Epithelial cell of esophagus (primary cell): Measurements from ENCODE around the gene TMEM86A.

ENCODE experiments used
- DNase-seq: peaks from one replicate; pipeline ENCODE4 v3.0.0; 2010; ENCODE audit warnings: low read depth
- H3K4me3 ChIP-seq: 2 replicates; pipeline ENCODE4 v1.5.1; 2011; ENCODE audit warnings: mild to moderate bottlenecking, low read length, control low read depth
- CTCF ChIP-seq: IDR thresholded peaks from 2 replicates; pipeline ENCODE4 v1.5.1; 2011; ENCODE audit warnings: low read depth, mild to moderate bottlenecking, low read length, control low read depth, inconsistent platforms; ENCODE audit not compliant: insufficient read depth; ENCODE audit errors: missing control alignments

Gene TMEM86A

GRCh38 chr11:18706330-18707243, 8.0 kb downstream of the TMEM86A start:
- peak overlapping the region; percentile 55 for H3K4me3 ChIP-seq
- peak; percentile 34 for DNase-seq
- TF ChIP-seq CTCF = no peak

GRCh38 chr11:18707811-18708340, 9.3 kb downstream of the TMEM86A start:
- H3K4me3 ChIP-seq = no peak overlapping the region
- DNase-seq = no peak
- TF ChIP-seq CTCF = no peak

- no peak for TF ChIP-seq CTCF
- no peak overlapping the region for H3K4me3 ChIP-seq
- no peak for DNase-seq
Measured at GRCh38 chr11:18709414-18709813, 10.8 kb downstream of the TMEM86A start.

DNA sequence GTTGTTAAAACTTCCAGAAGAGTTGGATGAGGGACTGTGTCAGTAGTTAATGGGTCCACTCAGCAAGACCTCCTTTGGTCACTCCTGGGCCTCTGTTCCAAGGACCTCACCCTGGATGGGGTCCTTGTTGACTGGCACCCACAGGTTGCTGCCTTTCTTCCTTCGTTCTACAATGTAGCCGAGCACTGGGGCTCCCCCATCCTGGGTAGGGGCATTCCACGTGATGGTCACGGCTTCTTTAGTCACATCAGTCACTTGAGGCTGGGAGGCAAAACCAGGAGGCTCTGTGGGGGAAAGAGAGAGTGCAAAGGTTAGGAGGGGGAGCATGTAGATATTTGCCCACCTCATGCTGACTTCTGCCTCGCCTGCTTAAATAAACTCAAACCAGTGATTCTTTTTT, 12.0 kb downstream of the TMEM86A start:
- TF ChIP-seq CTCF = no peak
- no peak for DNase-seq
- H3K4me3 ChIP-seq = no peak overlapping the region

GRCh38 chr11:18713646-18714442, 15.3 kb downstream of the TMEM86A start:
- TF ChIP-seq CTCF = no peak
- H3K4me3 ChIP-seq = no peak overlapping the region
- DNase-seq = no peak

DNA sequence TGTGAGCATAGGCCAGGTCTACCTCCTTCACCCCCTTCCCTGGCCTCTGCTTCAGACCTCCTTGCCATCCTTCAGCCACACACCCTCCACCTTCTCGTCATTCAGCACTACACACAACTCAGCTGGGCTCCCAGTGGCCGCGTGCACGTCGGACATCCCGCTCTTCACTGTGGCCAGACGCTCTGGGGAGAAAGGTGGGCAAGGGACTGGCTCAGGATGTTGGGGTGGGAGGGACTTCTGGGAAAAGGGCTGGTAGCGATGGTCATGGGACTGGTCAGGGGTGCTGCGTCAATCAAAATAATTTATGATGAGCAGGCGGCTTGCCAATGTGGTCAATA, 15.8 kb downstream of the TMEM86A start:
- H3K4me3 ChIP-seq = no peak overlapping the region
- no peak for TF ChIP-seq CTCF
- DNase-seq = no peak
